ENCODE results near the gene CNPPD1. TPM values are rescaled to one million over a fixed set of nuclear protein-coding genes. Genes with fewer than 3 reads are reported as not detected.

CNPPD1 gene
- 10 to 100 TPM; 54.6 to 86.7 (median 72.2) TPM for polyA plus RNA-seq
- long read RNA-seq, donor 1, result 0 reads
- long read RNA-seq, donor 2, transcript CNPPD1-201 (8 exons, 2,060 nt), result major isoform, 8 of 8 reads
- long read RNA-seq, donor 2, partial matches to known transcripts, result 0 of 8 reads
- long read RNA-seq, donor 2, other reads (novel, unspliced or antisense), result 0 of 8 reads
- long read RNA-seq, donor 3, transcript CNPPD1-201 (8 exons, 2,060 nt), result major isoform, 7 of 23 reads
- long read RNA-seq, donor 3, partial matches to known transcripts, result 15 of 23 reads
- long read RNA-seq, donor 3, other reads (novel, unspliced or antisense), result 0 of 23 reads
- long read RNA-seq, donor 4, result 0 reads
- long read RNA-seq, donor 5, transcript CNPPD1-201 (8 exons, 2,060 nt), result major isoform, 5 of 6 reads
- long read RNA-seq, donor 5, partial matches to known transcripts, result 0 of 6 reads
- long read RNA-seq, donor 5, other reads (novel, unspliced or antisense), result 0 of 6 reads
- long read RNA-seq, donor 6, transcript CNPPD1-201 (8 exons, 2,060 nt), result major isoform, 13 of 21 reads
- long read RNA-seq, donor 6, partial matches to known transcripts, result 6 of 21 reads
- long read RNA-seq, donor 6, other reads (novel, unspliced or antisense), result 0 of 21 reads
- long read RNA-seq, donor 7, result 0 reads
- long read RNA-seq, donor 8, partial matches to known transcripts, result 0 of 2 reads
- long read RNA-seq, donor 8, other reads (novel, unspliced or antisense), result 0 of 2 reads
- long read RNA-seq, donor 9, transcript CNPPD1-201 (8 exons, 2,060 nt), result major isoform, 8 of 8 reads
- long read RNA-seq, donor 9, partial matches to known transcripts, result 0 of 8 reads
- long read RNA-seq, donor 9, other reads (novel, unspliced or antisense), result 0 of 8 reads
- long read RNA-seq, donor 10, transcript CNPPD1-201 (8 exons, 2,060 nt), result major isoform, 16 of 33 reads
- long read RNA-seq, donor 10, partial matches to known transcripts, result 17 of 33 reads
- long read RNA-seq, donor 10, other reads (novel, unspliced or antisense), result 0 of 33 reads

DNA sequence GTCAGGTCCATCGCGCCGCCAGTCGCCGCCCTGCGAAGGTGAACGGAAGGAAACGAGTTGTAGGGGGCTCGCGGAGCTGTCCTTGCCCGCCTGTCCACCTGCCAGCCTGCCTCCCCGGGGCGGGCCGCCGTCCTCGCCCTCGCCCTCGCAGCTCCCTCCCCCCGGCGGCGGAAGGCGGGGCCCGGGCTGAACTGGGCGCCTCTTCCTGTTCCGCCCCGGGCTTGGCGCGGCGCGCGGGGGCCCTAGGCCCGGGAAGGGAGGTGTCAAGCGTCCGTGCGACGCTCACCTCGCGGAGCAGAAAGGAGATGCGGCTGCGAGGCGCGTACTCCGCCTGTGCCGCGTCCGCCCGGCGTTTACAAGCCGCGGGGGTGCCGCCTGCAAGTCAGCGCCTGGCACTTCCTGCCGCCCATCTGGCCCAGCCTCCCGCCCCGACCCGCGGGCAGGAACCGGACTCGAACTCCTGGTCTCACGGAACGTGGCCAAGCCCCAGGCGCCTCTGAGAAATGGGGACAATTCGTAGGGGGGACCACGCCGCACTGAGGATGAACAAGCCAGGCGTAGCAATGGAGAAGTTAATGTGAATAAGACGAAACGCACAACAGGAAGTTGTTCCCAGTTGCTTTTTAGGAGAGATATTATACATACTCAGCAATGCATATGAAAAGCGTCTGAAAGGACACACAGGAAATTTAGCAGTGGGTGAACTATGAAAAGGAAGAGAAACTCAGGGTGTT lies at the start of gene CNPPD1:
Gene CNPPD1, minus strand, starts transcription at position 108 of the 734 bp plus-strand sequence. Its CDS starts 97 bp downstream, at position 11.
- Histone ChIP-seq H3K4me3 (ENCODE audit: low read depth in 1 of 3, low read length in 3 of 3) (peak within 1 kb of the TSS; percentile 78 to 95 (median 86)), H3K9me3 (ENCODE audit: control insufficient read depth in 2 of 2, insufficient read depth in 1 of 2, low read depth in 1 of 2, low read length in 1 of 2) (no peaks in the 10 kb centered on the region), H3K27ac (ENCODE audit: low read depth in 1 of 3, low read length in 2 of 3) (peak within 1 kb of the TSS; percentile 98 to 100 (median 100)), H3K4me1 (ENCODE audit: control insufficient read depth in 3 of 3, insufficient read depth in 2 of 3, low read depth in 1 of 3, low read length in 2 of 3) (peaks cover 7 to 10% (median 7%) of the 10 kb centered on the region in 3 donors), H3K27me3 (ENCODE audit: control insufficient read depth in 3 of 3, insufficient read depth in 3 of 3, low read length in 3 of 3) (no peaks in the 10 kb centered on the region), H3K36me3 (ENCODE audit: control insufficient read depth in 3 of 3, insufficient read depth in 2 of 3, low read depth in 1 of 3, low read length in 3 of 3) (peaks cover 17 to 65% (median 25%) of the 10 kb centered on the region in 3 donors)
- FAIRE-seq (no peak), DNase-seq (peak; percentile 93 to 97)
- WGBS, 3 donors, result 0 to 1% (median 0%) methylated on average over 57 to 69 of the region's 69 CpGs

DNA sequence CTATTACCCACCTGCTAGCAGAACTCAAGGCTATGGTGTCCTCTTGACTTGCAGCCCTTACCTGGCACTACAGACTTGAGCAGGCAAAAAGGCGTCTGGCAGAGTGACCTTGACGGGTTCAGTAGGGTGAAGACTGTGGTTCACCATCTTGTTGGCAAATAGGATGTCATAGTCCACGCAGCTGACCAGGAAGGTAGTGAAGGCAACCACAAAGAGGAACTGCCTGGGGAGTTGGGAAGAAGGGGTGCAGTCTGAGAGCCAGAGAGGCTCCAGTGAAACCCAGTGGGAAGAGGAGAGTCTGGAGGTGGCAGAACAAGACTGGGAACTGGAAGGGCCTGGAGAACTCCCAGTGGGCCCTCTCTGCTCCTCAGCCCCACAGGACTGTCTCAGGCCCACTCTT lies 48.6 kb upstream of the CNPPD1 start:
- Histone ChIP-seq H3K27me3 (ENCODE audit: control insufficient read depth in 3 of 3, insufficient read depth in 3 of 3, low read length in 3 of 3) (no peaks in the 10 kb centered on the region), H3K9me3 (ENCODE audit: control insufficient read depth in 2 of 2, insufficient read depth in 1 of 2, low read depth in 1 of 2, low read length in 1 of 2) (no peaks in the 10 kb centered on the region), H3K4me3 (ENCODE audit: low read depth in 1 of 3, low read length in 3 of 3) (no peak overlapping the region), H3K27ac (ENCODE audit: low read depth in 1 of 3, low read length in 2 of 3) (no peak overlapping the region), H3K36me3 (ENCODE audit: control insufficient read depth in 3 of 3, insufficient read depth in 2 of 3, low read depth in 1 of 3, low read length in 3 of 3) (peaks cover 14 to 72% (median 32%) of the 10 kb centered on the region in 3 donors), H3K4me1 (ENCODE audit: control insufficient read depth in 3 of 3, insufficient read depth in 2 of 3, low read depth in 1 of 3, low read length in 2 of 3) (peaks cover 5 to 13% (median 10%) of the 10 kb centered on the region in 3 donors)
- FAIRE-seq, result no peak
- 77 to 84% (median 80%) methylated on average over 3 of the region's 3 CpGs for WGBS, 3 donors
- no peak for DNase-seq

DNA sequence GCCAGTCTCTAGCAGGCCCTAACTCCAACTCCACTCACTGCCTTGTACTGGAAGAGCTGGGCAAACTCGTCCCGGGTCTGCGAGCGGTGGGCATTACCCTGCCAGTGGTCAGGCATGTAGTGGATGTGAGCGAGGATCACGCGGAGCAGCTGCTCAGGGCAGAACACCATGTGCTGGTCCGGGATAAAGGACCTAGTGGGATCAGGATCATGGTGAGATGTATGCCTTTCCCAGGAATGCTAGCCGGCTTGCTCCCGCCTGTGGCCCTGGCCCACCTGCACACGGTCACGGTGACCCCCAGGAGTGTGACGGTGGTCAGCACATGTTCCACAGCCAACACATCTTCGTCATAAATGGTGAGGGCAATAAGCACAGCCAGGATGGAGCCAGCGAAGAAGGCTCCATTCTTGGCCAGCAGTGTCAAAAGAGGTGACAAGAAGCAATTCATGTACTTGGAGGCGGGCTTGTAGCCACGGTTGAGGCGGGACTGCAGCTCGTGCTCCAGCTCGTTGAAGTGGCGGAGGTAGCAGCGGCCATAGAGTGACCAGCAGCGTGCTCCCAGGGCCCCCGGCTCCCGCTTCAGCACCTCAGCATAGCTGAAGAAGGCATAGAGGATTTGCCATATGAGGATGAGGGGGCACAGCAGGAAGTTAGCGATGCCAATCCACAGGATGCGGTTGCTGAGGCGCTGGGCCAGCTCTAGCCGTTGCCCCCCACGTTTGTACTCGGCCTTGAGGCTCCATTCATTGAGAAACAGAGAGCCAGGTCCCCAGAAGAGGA lies 47.3 kb upstream of the CNPPD1 start:
- H3K4me1 ChIP-seq (ENCODE audit: control insufficient read depth in 3 of 3, insufficient read depth in 2 of 3, low read depth in 1 of 3, low read length in 2 of 3), result peaks cover 8 to 23% (median 15%) of the 10 kb centered on the region in 3 donors

DNA sequence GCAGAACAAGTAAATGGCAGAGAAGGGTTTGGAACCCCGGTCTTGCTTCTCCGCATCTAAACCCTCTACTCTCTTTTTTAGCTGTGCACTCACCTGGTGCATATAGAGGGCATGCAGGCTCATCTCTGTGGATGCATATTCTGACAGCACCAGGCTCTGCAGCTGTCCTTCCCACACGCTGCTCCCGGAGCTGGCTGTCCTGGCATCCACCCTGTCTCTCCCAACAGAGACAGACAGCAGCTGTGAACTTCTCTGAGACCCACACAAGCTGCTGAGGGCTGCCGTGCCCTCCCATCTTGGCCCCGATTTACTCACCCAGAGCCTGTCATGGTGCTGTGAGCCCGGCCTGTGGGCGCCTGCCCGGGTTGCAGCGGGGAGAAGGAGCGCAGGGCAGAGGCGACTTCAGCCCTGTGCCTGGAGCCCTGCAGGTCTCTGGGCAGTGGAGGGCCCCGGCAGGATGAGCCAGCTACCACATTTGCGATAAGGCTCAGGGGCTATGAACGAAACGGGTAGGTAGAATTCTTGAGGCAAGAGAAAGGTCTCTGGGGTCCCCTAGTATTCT lies 45.3 kb upstream of the CNPPD1 start:
- DNase-seq (no peak), FAIRE-seq (no peak)
- Histone ChIP-seq H3K36me3 (ENCODE audit: control insufficient read depth in 3 of 3, insufficient read depth in 2 of 3, low read depth in 1 of 3, low read length in 3 of 3) (peaks cover 14 to 72% (median 34%) of the 10 kb centered on the region in 3 donors), H3K27me3 (ENCODE audit: control insufficient read depth in 3 of 3, insufficient read depth in 3 of 3, low read length in 3 of 3) (no peaks in the 10 kb centered on the region), H3K4me1 (ENCODE audit: control insufficient read depth in 3 of 3, insufficient read depth in 2 of 3, low read depth in 1 of 3, low read length in 2 of 3) (peaks cover 4 to 28% (median 5%) of the 10 kb centered on the region in 3 donors), H3K9me3 (ENCODE audit: control insufficient read depth in 2 of 2, insufficient read depth in 1 of 2, low read depth in 1 of 2, low read length in 1 of 2) (no peaks in the 10 kb centered on the region), H3K4me3 (ENCODE audit: low read depth in 1 of 3, low read length in 3 of 3) (no peak overlapping the region), H3K27ac (ENCODE audit: low read depth in 1 of 3, low read length in 2 of 3) (no peak overlapping the region)
- WGBS, 3 donors, result 91 to 98% (median 95%) methylated on average over 16 of the region's 16 CpGs

More for the DNA sequence above, 47.3 kb upstream of the CNPPD1 start:
- Histone ChIP-seq H3K4me3 (ENCODE audit: low read depth in 1 of 3, low read length in 3 of 3) (no peak overlapping the region), H3K36me3 (ENCODE audit: control insufficient read depth in 3 of 3, insufficient read depth in 2 of 3, low read depth in 1 of 3, low read length in 3 of 3) (peaks cover 14 to 85% (median 34%) of the 10 kb centered on the region in 3 donors), H3K27me3 (ENCODE audit: control insufficient read depth in 3 of 3, insufficient read depth in 3 of 3, low read length in 3 of 3) (no peaks in the 10 kb centered on the region), H3K27ac (ENCODE audit: low read depth in 1 of 3, low read length in 2 of 3) (no peak overlapping the region), H3K9me3 (ENCODE audit: control insufficient read depth in 2 of 2, insufficient read depth in 1 of 2, low read depth in 1 of 2, low read length in 1 of 2) (no peaks in the 10 kb centered on the region)
- FAIRE-seq (no peak), DNase-seq (no peak)
- WGBS, 3 donors, result 95 to 97% (median 95%) methylated on average over 29 to 31 of the region's 31 CpGs

DNA sequence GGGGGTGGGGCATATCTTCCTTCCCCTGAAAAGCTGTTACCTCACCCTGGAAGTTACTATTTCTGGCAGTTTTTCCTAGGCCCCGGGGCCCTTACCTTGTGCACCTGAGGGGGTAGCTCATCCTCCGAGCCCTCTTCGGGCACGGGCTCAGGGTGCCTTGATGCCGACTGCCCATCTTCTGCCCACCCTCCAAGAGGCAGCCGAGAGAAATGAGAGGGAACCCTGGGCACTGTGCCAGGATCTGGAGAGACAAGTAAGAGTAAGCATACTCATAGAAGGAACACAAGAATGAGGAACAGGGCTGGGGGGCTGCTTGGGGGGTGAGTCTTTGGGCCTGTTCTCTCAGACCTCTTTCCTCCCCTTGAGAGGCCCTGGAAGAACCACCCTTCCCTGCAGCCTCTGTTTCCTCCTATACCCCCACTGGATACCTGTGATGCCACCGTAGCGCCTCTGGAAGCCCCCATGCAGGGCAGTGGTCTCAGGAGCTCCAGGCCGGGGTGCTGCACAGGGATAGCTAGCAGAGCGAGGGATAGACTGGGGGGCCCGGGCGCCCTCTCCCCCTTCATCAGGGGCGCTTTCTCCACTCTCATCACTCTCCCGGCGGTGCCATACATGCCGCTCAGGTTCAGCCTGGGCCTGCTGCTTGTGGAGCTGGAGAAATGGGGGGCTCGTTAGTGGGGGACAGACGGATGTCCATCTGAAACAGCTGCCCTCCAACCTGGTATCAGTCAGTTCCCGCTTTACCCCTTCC lies 44.1 kb upstream of the CNPPD1 start:
- Histone ChIP-seq H3K9me3 (ENCODE audit: control insufficient read depth in 2 of 2, insufficient read depth in 1 of 2, low read depth in 1 of 2, low read length in 1 of 2) (no peaks in the 10 kb centered on the region), H3K36me3 (ENCODE audit: control insufficient read depth in 3 of 3, insufficient read depth in 2 of 3, low read depth in 1 of 3, low read length in 3 of 3) (peaks cover 14 to 72% (median 34%) of the 10 kb centered on the region in 3 donors), H3K4me3 (ENCODE audit: low read depth in 1 of 3, low read length in 3 of 3) (no peak overlapping the region), H3K4me1 (ENCODE audit: control insufficient read depth in 3 of 3, insufficient read depth in 2 of 3, low read depth in 1 of 3, low read length in 2 of 3) (peaks cover 4 to 38% (median 5%) of the 10 kb centered on the region in 3 donors), H3K27me3 (ENCODE audit: control insufficient read depth in 3 of 3, insufficient read depth in 3 of 3, low read length in 3 of 3) (no peaks in the 10 kb centered on the region), H3K27ac (ENCODE audit: low read depth in 1 of 3, low read length in 2 of 3) (no peak overlapping the region)
- DNase-seq, result no peak
- no peak for FAIRE-seq
- WGBS, 3 donors, result 94 to 96% (median 96%) methylated on average over 19 of the region's 19 CpGs

DNA sequence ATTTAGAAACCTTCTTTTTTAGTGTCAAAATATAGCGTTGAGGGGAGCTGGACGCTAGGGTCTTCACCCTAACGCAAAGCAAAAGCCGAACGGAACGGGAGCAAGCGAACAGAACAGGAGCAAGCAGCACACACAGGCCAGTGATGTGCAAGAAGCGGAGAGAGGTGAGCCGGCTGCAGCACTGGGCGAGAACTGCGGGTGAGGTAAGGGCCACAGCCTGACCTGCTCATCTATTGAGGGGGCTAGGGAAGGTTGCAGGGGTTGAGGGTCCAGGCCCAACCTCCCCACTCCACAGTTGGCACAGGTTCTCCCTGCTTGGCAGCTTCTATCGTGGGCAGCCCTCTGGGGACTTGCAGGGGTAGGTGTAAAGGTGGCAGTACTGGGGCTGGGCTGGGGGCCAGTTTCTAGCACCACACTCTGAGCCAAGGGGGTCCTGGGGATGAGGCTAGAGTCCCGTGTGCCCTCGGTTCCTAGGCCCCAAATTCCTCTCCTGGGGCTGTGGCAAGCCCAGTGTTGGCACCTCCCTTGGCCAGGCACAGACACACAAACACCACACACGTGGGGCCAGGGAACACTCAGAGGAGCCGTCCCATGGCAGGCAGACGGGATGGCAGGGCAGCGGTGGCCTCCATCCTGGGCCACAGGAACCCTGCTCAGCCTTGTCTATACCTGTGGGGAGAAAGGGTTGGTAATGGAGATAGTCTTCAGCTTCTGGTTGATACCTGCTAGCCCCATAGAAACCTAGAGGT lies 43.2 kb upstream of the CNPPD1 start:
- H3K36me3 ChIP-seq (ENCODE audit: control insufficient read depth in 3 of 3, insufficient read depth in 2 of 3, low read depth in 1 of 3, low read length in 3 of 3), result peaks cover 11 to 70% (median 26%) of the 10 kb centered on the region in 3 donors
- H3K4me3 ChIP-seq (ENCODE audit: low read depth in 1 of 3, low read length in 3 of 3), result no peak overlapping the region
- no peaks in the 10 kb centered on the region for H3K27me3 ChIP-seq (ENCODE audit: control insufficient read depth in 3 of 3, insufficient read depth in 3 of 3, low read length in 3 of 3)
- peaks cover 4 to 38% (median 5%) of the 10 kb centered on the region in 3 donors for H3K4me1 ChIP-seq (ENCODE audit: control insufficient read depth in 3 of 3, insufficient read depth in 2 of 3, low read depth in 1 of 3, low read length in 2 of 3)
- FAIRE-seq (no peak), DNase-seq (no peak)
- peak overlapping the region in 1 of 3 donors; percentile 85 for H3K27ac ChIP-seq (ENCODE audit: low read depth in 1 of 3, low read length in 2 of 3)
- WGBS, 3 donors, result 91 to 95% (median 95%) methylated on average over 18 of the region's 18 CpGs
- H3K9me3 ChIP-seq (ENCODE audit: control insufficient read depth in 2 of 2, insufficient read depth in 1 of 2, low read depth in 1 of 2, low read length in 1 of 2), result no peaks in the 10 kb centered on the region
